HG03439 (cell line): ENCODE results near the gene CAMTA1.
"Not testable (repeated sequence)": the region's sequence is repeated elsewhere in the genome, so short reads cannot be mapped to it uniquely, and the experiment has no call there.

Experiments
- ATAC-seq: cut with Tn5 transposase; IDR thresholded peaks from one replicate; pipeline ENCODE4 v1.9.1; 2021; ENCODE audit warnings: mild to moderate bottlenecking, moderate library complexity; ENCODE audit not compliant: unreplicated experiment

Gene CAMTA1

GRCh38 chr1:7760245-7760644, 975.0 kb downstream of the CAMTA1 start:
- no peak for ATAC-seq

DNA sequence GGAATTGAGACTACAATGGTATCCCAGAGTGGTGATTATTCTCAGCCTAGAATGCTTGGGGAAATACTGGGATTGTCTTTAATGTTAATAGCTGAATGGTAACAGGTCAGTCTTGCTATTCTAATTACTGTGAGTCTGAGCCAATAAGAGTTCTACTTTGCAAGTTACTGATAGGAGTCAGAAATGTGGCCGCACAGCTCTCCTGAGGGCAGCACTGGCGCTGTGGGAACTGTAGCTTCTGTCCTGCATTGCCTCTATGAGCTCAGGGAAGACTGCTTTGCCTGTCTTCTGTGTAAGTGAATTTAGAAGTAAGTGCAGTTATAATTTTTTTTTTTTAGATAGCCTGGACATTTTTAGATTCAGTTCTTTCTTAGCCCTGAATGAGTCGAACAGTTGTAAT, 975.8 kb downstream of the CAMTA1 start:
- no peak for ATAC-seq

- no peak for ATAC-seq
Measured at GRCh38 chr1:7767176-7767575, 981.9 kb downstream of the CAMTA1 start.

DNA sequence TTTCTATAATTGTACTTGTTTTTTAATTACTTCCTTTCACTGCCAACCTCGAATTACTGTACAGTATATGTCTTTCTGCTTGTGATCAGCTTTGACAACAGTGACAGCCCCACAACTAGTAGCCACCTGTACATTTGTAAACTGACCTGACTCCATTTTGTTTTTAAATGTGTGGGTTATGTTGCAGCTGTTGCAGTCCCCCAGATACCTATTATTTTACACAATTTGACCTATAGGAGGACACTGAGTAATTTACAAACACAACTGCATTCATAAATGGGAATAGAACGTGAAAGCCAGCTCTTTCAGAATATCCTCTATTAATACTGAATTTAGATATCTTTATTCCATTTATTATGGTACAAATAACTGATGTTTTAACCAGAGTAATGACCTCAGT, 983.3 kb downstream of the CAMTA1 start:
- ATAC-seq, result no peak

- no peak for ATAC-seq
Measured at GRCh38 chr1:7769673-7770412, 984.6 kb downstream of the CAMTA1 start.

DNA sequence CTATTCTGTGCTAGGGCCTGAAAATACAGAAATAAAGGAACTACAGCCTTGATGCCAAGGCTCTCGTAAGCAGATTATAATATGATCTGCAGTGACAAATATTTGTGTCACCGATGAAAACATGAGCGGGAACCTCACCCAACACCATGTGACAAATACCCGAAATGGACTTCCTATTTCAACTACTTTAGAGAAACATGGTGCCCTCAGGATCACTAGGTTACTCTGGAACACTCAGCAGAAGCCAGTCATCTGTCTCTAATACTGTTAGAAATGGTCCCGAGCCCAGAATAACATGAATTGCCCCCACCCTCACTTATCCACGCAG, 985.4 kb downstream of the CAMTA1 start:
- no peak for ATAC-seq

- ATAC-seq, result peak; percentile 77
Measured at GRCh38 chr1:7770997-7771822, 986.0 kb downstream of the CAMTA1 start, which contains the start of gene VAMP3. Gene VAMP3 (plus strand): TSS chr1:7771296. CDS start chr1:7771384, 88 bp downstream.

DNA sequence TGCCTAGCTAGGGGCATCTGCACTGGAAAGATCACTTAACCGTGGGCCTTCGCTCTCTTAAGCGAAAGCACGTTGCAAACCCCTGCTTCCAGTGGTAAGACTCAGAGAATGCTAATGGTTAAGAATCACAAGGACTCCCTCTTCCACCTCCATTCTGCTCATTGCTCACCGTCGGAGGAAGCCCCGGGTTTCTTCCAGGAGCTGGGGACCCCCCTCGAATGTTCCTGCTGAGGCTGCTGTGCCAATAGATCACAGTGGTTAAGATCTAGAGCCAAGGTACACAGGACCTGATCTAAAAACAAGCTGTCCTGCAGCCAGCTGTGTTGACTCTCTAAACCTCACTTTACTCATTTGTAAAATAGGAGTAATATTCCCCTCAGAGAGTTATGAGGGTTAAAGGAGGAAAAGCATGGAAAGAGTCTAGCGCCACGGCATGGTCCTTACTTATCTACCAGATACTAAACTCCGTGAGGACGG, 986.6 kb downstream of the CAMTA1 start:
- ATAC-seq, result no peak

- ATAC-seq, result no peak
Measured at GRCh38 chr1:7777591-7777990, 992.3 kb downstream of the CAMTA1 start.

DNA sequence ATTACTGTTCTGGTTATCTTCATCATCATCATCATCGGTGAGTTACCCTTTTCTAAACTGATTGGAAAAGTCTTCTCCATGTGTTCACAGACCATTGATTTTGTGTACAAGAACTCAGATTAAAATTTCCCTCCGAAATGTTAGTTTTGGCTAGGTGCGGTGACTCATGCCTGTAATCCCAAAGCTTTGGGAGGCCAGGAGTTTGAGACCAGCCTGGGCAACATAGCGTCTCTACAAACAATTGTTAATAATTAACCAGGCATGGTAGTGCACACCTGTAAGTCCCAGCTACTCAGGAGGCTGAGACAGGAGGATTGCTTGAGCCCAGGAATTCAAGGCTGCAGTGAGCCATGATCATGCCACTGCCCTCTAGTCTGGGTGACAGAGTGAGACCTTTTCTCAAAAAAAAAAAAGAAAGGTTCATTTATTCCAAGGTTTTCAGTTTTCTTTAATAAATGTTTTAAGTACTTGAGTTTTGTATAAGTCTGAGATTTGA, 992.9 kb downstream of the CAMTA1 start:
- no peak for ATAC-seq

DNA sequence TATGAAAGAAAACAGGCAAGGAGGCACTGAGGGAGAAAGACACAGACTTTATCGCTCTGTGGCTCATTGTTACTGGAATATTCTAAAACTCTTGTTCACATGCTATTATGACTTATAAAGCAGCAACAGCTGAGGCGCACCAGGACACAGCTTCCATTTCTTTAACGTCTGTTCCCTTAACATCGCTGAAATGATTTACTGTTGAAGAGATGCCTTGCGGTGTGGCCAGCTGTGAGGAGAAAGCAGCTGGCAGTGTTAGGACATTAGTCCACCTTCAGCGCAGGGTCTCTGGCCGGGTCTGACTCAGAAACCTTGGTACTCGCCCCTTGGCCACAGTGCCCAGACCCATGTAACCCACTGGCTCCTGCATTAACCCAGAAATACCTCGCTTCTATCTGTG, 995.7 kb downstream of the CAMTA1 start:
- ATAC-seq, result no peak

DNA sequence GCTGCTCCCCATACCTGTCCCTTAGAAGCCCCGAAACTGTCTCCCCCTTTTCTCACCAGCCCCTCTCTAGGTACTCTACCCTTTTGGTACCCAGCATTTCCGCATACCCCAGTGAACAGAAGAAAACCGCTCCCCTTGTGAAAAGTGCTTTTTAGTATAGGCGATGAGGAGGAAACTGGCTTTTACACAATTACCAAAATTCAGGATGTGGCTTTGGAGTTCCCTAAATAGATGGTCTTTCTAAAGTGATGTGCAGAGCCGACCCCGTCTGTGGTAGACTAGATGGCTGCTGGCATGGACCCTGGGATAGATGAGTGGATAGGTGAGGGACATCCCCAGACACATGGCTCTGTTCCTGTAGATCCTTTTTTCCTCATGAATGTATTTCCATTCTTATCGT, 996.2 kb downstream of the CAMTA1 start:
- ATAC-seq, result no peak

GRCh38 chr1:7781923-7782495, 996.8 kb downstream of the CAMTA1 start:
- no peak for ATAC-seq

DNA sequence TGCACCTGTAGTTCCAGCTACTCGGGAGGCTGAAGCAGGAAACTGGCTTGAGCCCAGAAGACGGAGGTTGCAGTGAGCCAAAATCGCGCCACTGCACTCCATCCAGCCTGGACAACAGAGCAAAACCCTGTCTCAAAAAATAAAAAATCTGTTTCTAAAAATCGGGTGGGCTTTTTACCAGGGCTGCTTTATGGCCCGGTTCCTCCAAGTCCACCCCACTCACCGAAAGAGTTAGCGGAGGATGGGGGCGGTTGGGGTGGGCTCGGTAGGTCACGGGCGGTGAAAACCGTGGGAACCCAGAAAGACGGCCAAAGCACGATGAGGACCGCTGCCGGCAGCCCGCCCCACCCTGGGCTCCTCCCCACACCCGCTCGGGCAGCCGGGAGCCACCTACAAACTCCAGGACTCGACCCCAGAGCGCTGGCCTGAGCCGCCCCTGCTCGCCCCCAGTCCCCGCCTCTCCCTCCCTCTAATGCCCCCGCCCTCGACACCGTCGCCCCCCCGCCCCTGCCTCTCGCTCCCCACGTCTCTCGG, 998.0 kb downstream of the CAMTA1 start:
- no peak for ATAC-seq

- peak; percentile 89 for ATAC-seq
Measured at GRCh38 chr1:7783826-7784491, 998.7 kb downstream of the CAMTA1 start, which contains the start of gene PER3. Gene PER3 (plus strand): TSS chr1:7784291. CDS start chr1:7784878, 587 bp downstream.

GRCh38 chr1:7784492-7785071, 999.3 kb downstream of the CAMTA1 start:
- ATAC-seq, result no peak

GRCh38 chr1:7785108-7785507, 999.9 kb downstream of the CAMTA1 start:
- ATAC-seq, result no peak

GRCh38 chr1:7786795-7787194, 1001.5 kb downstream of the CAMTA1 start:
- ATAC-seq, result no peak

DNA sequence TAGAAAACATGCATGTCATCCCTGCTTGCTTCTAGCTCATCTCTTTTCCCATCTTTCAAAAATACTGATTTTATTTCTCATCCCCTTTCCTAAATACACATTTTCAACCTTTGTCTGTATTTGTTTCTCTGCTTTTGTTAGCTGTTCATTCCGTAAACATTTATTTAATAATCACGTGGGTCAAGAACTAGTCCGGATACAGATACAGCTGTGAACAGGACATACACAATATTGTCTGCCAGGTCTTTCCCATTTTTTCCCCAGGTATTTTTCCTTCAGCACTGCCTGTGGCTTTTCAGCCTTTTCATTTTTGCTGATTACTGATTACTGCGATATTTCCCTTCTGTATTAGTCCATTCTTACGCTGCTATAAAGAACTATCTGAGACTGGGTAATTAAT, 1004.6 kb downstream of the CAMTA1 start:
- ATAC-seq, result no peak

DNA sequence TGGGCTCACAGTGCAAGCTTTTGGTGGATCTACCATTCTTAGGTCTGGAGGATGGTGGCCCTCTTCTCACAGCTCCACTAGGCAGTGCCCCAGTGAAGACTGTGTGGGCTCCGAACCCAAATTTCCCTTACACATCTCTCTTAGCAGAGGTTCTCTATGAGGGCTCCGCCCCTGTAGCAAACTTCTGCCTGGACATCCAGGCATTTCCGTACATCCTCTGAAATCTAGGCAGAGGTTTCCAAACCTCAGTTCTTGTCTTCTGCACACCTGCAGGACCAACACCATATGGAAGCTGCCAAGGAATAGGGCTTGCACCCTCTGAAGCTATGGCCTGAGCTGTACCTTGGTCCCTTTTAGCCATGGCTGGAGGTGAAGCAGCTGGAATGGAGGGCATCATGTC, 1005.8 kb downstream of the CAMTA1 start:
- ATAC-seq, result not testable (repeated sequence)
